ENCODE data around the gene GH2.

GH2 gene

DNA sequence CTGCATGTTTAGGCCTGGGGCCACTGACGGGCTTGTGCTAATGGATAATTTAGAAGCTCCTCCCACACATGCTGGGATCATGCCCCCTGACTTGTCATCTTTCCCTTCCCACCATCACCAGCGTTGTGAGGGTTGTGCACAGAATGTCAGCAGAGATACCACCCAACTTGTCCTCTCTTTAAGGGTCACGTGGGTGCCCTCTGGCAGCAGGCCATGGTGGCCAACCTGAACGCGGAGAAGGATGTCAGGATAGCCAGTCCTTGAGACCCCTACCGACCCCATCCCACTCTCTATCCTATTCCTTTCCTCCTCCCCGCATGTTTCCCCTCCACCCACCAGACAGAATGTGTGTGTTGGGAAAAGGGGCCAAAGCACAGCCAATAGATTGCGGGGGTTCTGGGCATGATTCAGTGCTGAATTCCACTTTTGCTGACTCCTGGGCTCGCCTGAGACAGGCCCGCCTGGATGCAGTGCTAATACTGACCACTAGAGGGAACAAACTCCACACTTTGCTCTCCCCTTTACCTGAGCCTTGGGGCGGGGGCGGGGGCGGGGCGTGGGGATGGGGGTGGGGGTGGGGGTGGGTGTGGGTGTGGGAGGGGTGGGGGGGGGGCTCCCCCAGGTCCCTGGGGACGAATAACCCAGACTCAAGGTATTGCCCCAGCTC is at the start of gene GH2:
TSS of gene GH2 (minus strand) at position 10 of the 667 bp plus-strand sequence. CDS start 143 bp downstream, outside the sequence.
- POLR2A ChIA-PET, result no interaction called here
- CTCF ChIA-PET, result interaction anchor here (0.7 to 3.8 kb wide), 10 partner anchors 8 to 95 kb away, joined by 3 to 17 read pairs (median 6); no protein-coding TSS in a partner anchor
- peak; percentile 80 for DNase-seq (ENCODE audit: extremely low spot score)
- TF ChIP-seq CTCF (IDR thresholded peaks at IDR 0.05; ENCODE audit: control extremely low read depth, extremely low read depth, low read depth, missing control alignments), result peak; percentile 67

DNA sequence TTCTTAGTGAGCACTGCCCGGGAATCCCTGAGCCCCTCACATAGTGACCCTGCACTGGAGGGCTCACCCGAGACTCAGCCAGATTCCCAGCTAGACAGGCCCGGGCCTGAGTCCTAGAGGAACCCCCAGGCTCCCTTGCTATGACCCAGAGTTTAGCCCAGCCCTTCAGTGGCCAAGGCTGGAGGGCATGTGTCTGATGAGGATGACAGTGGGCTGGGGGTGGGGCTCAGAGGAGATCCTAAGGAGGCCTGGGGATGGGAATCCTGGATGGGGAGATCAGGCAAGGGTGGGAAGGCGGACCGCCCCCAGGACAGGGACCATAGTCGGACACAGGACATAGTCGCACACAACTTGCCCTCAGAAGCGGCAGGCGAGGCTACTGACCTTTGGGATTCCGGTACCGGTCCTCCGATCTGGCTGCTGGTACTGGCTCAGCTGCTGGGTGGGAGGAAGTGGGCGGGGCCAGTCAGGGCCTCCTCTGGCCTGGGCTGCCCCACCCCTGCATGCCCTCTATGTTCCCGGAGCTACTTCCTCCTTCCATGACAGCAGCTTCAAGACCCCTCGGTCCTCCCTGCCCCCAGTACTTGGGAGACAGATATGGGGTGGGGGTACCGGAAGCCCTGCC is 49.3 kb upstream of the GH2 start:
- TF ChIP-seq CTCF (IDR thresholded peaks at IDR 0.05; ENCODE audit: control extremely low read depth, extremely low read depth, low read depth, missing control alignments), result no peak
- POLR2A ChIA-PET, result no interaction called here
- DNase-seq (ENCODE audit: extremely low spot score), result peak; percentile 84
- CTCF ChIA-PET, result interaction anchor here (1.1 to 8.6 kb wide), 10 partner anchors 12 to 203 kb away, joined by 3 to 121 read pairs (median 7); partner anchors contain the start of genes CSHL1 and GH1

GRCh38 chr17:63929860-63930766 is 48.4 kb upstream of the GH2 start:
- ChIA-PET POLR2A (interaction anchor here (0.5 to 0.6 kb wide), 2 partner anchors 90 to 209 kb away, joined by 3 read pairs; partner anchors contain the start of gene ICAM2), CTCF (interaction anchor here (1.0 to 8.6 kb wide), 10 partner anchors 11 to 203 kb away, joined by 3 to 121 read pairs (median 6); partner anchors contain the start of genes CSHL1, GH1 and ICAM2)
- TF ChIP-seq CTCF (IDR thresholded peaks at IDR 0.05; ENCODE audit: control extremely low read depth, extremely low read depth, low read depth, missing control alignments), result no peak
- no peak for DNase-seq (ENCODE audit: extremely low spot score)

- no peak for TF ChIP-seq CTCF (IDR thresholded peaks at IDR 0.05; ENCODE audit: control extremely low read depth, extremely low read depth, low read depth, missing control alignments)
- DNase-seq (ENCODE audit: extremely low spot score), result no peak
- ChIA-PET CTCF (interaction anchor here (1.0 to 8.6 kb wide), 11 partner anchors 10 to 204 kb away, joined by 3 to 121 read pairs (median 5); partner anchors contain the start of genes GH1 and ICAM2), POLR2A (no interaction called here)
These were observed 47.4 kb upstream of the GH2 start for GRCh38 chr17:63928966-63929695.

DNA sequence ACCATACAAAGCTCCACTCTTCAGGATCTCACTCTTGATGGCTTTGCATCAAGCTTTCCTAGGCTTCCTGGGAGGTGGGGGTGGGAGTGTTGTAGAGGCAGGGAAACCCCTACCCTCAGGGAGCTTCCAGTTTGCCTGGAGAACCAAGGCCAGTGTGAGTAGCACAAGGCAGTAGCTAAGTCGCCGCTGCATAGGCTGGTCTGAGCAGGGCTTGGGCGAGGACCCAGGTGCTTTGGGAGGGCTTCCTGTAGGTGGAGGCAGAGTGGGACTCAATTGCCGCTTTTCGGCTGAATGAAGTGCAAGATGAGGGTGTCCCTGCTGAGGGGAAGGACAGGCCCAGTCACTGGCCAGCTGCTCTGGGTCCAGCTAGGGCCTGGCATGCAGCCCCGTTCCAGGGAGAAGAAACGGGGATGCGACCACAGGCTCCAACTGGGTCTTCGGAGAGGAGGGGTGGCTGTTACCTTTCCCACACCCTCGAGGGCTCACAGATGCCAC is 46.5 kb upstream of the GH2 start:
- ChIA-PET POLR2A (interaction anchor here (0.6 to 1.0 kb wide), 3 partner anchors 12 to 202 kb away, joined by 3 to 4 read pairs (median 3); no protein-coding TSS in a partner anchor), CTCF (interaction anchor here (1.0 to 8.6 kb wide), 10 partner anchors 9 to 205 kb away, joined by 3 to 121 read pairs (median 5); partner anchors contain the start of gene GH1)
- no peak for TF ChIP-seq CTCF (IDR thresholded peaks at IDR 0.05; ENCODE audit: control extremely low read depth, extremely low read depth, low read depth, missing control alignments)
- no peak for DNase-seq (ENCODE audit: extremely low spot score)
